HCEC 1CT (cell line): ENCODE results near the gene AKR1B1.

Source experiments
- DNase-seq: peaks from one replicate; pipeline ENCODE4 v3.0.0-alpha.2; 2017

AKR1B1 gene

GRCh38 chr7:134443396-134444070 is 15.4 kb downstream of the AKR1B1 start:
- DNase-seq: no peak

- DNase-seq: no peak
Measured at GRCh38 chr7:134442441-134443220, 16.3 kb downstream of the AKR1B1 start.

GRCh38 chr7:134441264-134441663 is 17.6 kb downstream of the AKR1B1 start:
- DNase-seq: no peak

GRCh38 chr7:134440476-134440875 is 18.4 kb downstream of the AKR1B1 start:
- no peak for DNase-seq

GRCh38 chr7:134440067-134440466 is 18.8 kb downstream of the AKR1B1 start:
- DNase-seq: no peak

GRCh38 chr7:134438946-134439345 is 20.0 kb downstream of the AKR1B1 start:
- DNase-seq: no peak

- peak; percentile 83 for DNase-seq
Measured at GRCh38 chr7:134435161-134435920, 23.6 kb downstream of the AKR1B1 start.

- DNase-seq: no peak
Measured at GRCh38 chr7:134434701-134435100, 24.2 kb downstream of the AKR1B1 start.

GRCh38 chr7:134433430-134433829 is 25.5 kb downstream of the AKR1B1 start:
- DNase-seq: no peak

- DNase-seq: peak; percentile 96
Measured at GRCh38 chr7:134432296-134433152, 26.4 kb downstream of the AKR1B1 start.

GRCh38 chr7:134431815-134432214 is 27.1 kb downstream of the AKR1B1 start:
- DNase-seq: no peak

GRCh38 chr7:134429481-134429880 is 29.4 kb downstream of the AKR1B1 start:
- no peak for DNase-seq

- DNase-seq: no peak
Measured at GRCh38 chr7:134428942-134429341, 30.0 kb downstream of the AKR1B1 start.

- no peak for DNase-seq
Measured at GRCh38 chr7:134427896-134428295, 31.0 kb downstream of the AKR1B1 start.

GRCh38 chr7:134425777-134426176 is 33.1 kb downstream of the AKR1B1 start:
- DNase-seq: no peak

GRCh38 chr7:134422638-134423037 is 36.3 kb downstream of the AKR1B1 start:
- no peak for DNase-seq

GRCh38 chr7:134422008-134422407 is 36.9 kb downstream of the AKR1B1 start:
- DNase-seq: no peak

- DNase-seq: peak; percentile 56
Measured at GRCh38 chr7:134420424-134421125, 38.3 kb downstream of the AKR1B1 start.

- DNase-seq: no peak
Measured at GRCh38 chr7:134419875-134420274, 39.0 kb downstream of the AKR1B1 start.

GRCh38 chr7:134419085-134419484 is 39.8 kb downstream of the AKR1B1 start:
- DNase-seq: no peak

GRCh38 chr7:134415700-134416099 is 43.2 kb downstream of the AKR1B1 start:
- DNase-seq: no peak

GRCh38 chr7:134414109-134414508 is 44.8 kb downstream of the AKR1B1 start:
- no peak for DNase-seq
